K562 (cell line): ENCODE results near the gene CUL1. TPM values are rescaled to one million over a fixed set of nuclear protein-coding genes. Genes with fewer than 3 reads are reported as not detected.

ENCODE experiments used
- ARID1B ChIP-seq: fragments of 450-650 bp; IDR thresholded peaks from 2 replicates; pipeline ENCODE4 v1.6.1; 2016; ENCODE audit warnings: antibody characterized with exemption, mild to moderate bottlenecking, inconsistent platforms
- ARNT ChIP-seq, 2 experiments: fragments of 450-650 bp; IDR thresholded peaks; 2 replicates each; pipeline ENCODE4 v1.6.1; 2016; ENCODE audit warnings: mild to moderate bottlenecking in 1 of 2
- CAMTA2 ChIP-seq: fragments of 250-450 bp; sonication (Bioruptor Pico); conservative IDR thresholded peaks from 2 replicates; pipeline ENCODE4 v1.5.1; 2022
- CBFA2T3 ChIP-seq: fragments of 450-650 bp; IDR thresholded peaks from 2 replicates; pipeline ENCODE4 v1.6.1; 2017
- EGR1 ChIP-seq: fragments of 450-650 bp; conservative IDR thresholded peaks from 2 replicates; pipeline ENCODE4 v1.6.1; 2017; ENCODE audit warnings: mild to moderate bottlenecking
- EP300 ChIP-seq: IDR thresholded peaks from 2 replicates; pipeline ENCODE4 v1.6.1; 2012; ENCODE audit warnings: low read length, improper control_type of control experiment
- HDAC1 ChIP-seq, 2 experiments: fragments of 450-650 bp; IDR thresholded peaks; 2 replicates each; pipeline ENCODE4 v1.6.1; 2016 to 2017; ENCODE audit warnings: inconsistent platforms in 1 of 2, mild to moderate bottlenecking in 1 of 2, moderate library complexity in 1 of 2
- ILF3 ChIP-seq: fragments of 450-650 bp; IDR thresholded peaks from 2 replicates; pipeline ENCODE4 v1.6.1; 2018; ENCODE audit warnings: antibody characterized with exemption, mild to moderate bottlenecking, moderate library complexity, borderline replicate concordance
- MED1 ChIP-seq: sonication (generic); formaldehyde crosslinking; IDR thresholded peaks from 2 replicates; pipeline ENCODE4 v1.8.1; 2023; ENCODE audit warnings: missing genetic modification reagents, borderline replicate concordance
- MEIS2 ChIP-seq: fragments of 450-650 bp; IDR thresholded peaks from 2 replicates; pipeline ENCODE4 v1.6.1; 2014; ENCODE audit warnings: mild to moderate bottlenecking; ENCODE audit not compliant: partially characterized antibody
- POLR3G ChIP-seq: IDR thresholded peaks from 2 replicates; pipeline ENCODE4 v1.6.1; 2011; ENCODE audit not compliant: insufficient read length, insufficient replicate concordance; ENCODE audit errors: extremely low read depth
- RNF2 ChIP-seq: sonication (generic); IDR thresholded peaks from 2 replicates; pipeline ENCODE4 v1.6.1; 2016
- SMARCA4 ChIP-seq: fragments of 450-650 bp; IDR thresholded peaks from 2 replicates; pipeline ENCODE4 v1.6.1; 2016
- TCFL5 ChIP-seq: fragments of 250-450 bp; sonication (Bioruptor Pico); conservative IDR thresholded peaks from 2 replicates; pipeline ENCODE4 v1.6.1; 2021; ENCODE audit warnings: mild to moderate bottlenecking, moderate library complexity, matching md5 sums
- TRIM24 ChIP-seq, 2 experiments: fragments of 450-650 bp; IDR thresholded peaks; 2 replicates each; pipeline ENCODE4 v1.6.1; 2016
- ZBTB7A ChIP-seq: IDR thresholded peaks from 2 replicates; pipeline ENCODE4 v1.6.1; 2011; ENCODE audit warnings: low read depth, mild to moderate bottlenecking, low read length, moderate library complexity, borderline replicate concordance; ENCODE audit not compliant: control insufficient read depth
- ZMIZ1 ChIP-seq, 2 experiments: fragments of 150-350 bp in 1 of 2; IDR thresholded peaks; 2 replicates each; pipeline ENCODE4 v1.6.1; 2012 to 2016; ENCODE audit warnings: low read depth in 2 of 2, low read length in 2 of 2, mild to moderate bottlenecking in 1 of 2, moderate library complexity in 1 of 2
- ZNF175 ChIP-seq: fragments of 200-800 bp; sonication (Bioruptor generic); IDR thresholded peaks from 2 replicates; pipeline ENCODE4 v1.6.1; 2016; ENCODE audit warnings: low read depth, mild to moderate bottlenecking, missing genetic modification characterization, missing compliant biosample characterization
- polyA plus RNA-seq, 8 experiments: library from polyadenylated mRNA; depleted of rRNA in 4 of 8; stranded (reverse) in 5 of 8; unstranded in 3 of 8; fragments of >200 nt; fragmentation: Nextera tagmentation in 2 of 8; fragmentation: Illumina TruSeq in 1 of 8; extraction: Ambion mirVana in 2 of 8; extraction: Trizol in 1 of 8; gene quantifications; 2 replicates each; pipeline versions ENCODE4 v1.2.1 to v1.2.3, GENCODE V29; 2011 to 2014; ENCODE audit warnings: inconsistent platforms in 1 of 8, missing spikeins in 1 of 8
- total RNA-seq, 7 experiments: library from RNA; depleted of rRNA in 6 of 7; stranded (reverse); fragments of >200 nt in 6 of 7; fragmentation: Illumina TruSeq in 2 of 7; extraction: Trizol in 2 of 7; gene quantifications; 2 replicates each; pipeline versions ENCODE4 v1.2.1 to v1.2.3, GENCODE V29; 2011 to 2021; ENCODE audit warnings: low replicate concordance in 1 of 7
- TF ChIP-seq, protein P1 (sequence below), 2 experiments: fragments of 450-650 bp; IDR thresholded peaks; 2 replicates each; pipeline ENCODE4 v1.6.1; 2018; ENCODE audit warnings: mild to moderate bottlenecking in 2 of 2, low read depth in 1 of 2; ENCODE audit not compliant: partially characterized antibody in 2 of 2

The CUL1 gene
- total and polyA plus RNA-seq, 9 of the 15 experiments (the other 6 are each of a cell fraction or from before 2014, with no cell fraction given), result 31.5 to 107 (median 96.5) TPM

- TF ChIP-seq ZBTB7A (no peak), ARID1B (peak; percentile 97), ARNT (IDR thresholded peaks at IDR 0.05) (peak; percentile 45 to 78; a peak in 1 of 4 replicates), CAMTA2 (CRISPR knock-in tag) (no peak), SMARCA4 (peak; percentile 94), RNF2 (peak; percentile 29; the same call in 1 of the 2 replicates), POLR3G (no peak), ZNF175 (CRISPR knock-in tag) (0 out of 2 replicates have a peak, but pooled peaks have one; percentile 33), TCFL5 (no peak), CBFA2T3 (peak; percentile 97), EGR1 (no peak), EP300 (peak; percentile 88), ILF3 (no peak), TRIM24 (IDR thresholded peaks at IDR 0.05) (peak; percentile 62 to 63; a peak in 3 of 4 replicates), HDAC1 (IDR thresholded peaks at IDR 0.05) (peak; percentile 20 to 53; a peak in 1 of 4 replicates), MED1 (CRISPR knock-in tag) (no peak), MEIS2 (peak; percentile 75), ZMIZ1 (IDR thresholded peaks at IDR 0.05; ENCODE audit: low read depth in 2 of 2, low read length in 2 of 2) (peak in 1 of 2 experiments; percentile 78; a peak in 1 of 4 replicates)
- TF ChIP-seq, protein P1, sequence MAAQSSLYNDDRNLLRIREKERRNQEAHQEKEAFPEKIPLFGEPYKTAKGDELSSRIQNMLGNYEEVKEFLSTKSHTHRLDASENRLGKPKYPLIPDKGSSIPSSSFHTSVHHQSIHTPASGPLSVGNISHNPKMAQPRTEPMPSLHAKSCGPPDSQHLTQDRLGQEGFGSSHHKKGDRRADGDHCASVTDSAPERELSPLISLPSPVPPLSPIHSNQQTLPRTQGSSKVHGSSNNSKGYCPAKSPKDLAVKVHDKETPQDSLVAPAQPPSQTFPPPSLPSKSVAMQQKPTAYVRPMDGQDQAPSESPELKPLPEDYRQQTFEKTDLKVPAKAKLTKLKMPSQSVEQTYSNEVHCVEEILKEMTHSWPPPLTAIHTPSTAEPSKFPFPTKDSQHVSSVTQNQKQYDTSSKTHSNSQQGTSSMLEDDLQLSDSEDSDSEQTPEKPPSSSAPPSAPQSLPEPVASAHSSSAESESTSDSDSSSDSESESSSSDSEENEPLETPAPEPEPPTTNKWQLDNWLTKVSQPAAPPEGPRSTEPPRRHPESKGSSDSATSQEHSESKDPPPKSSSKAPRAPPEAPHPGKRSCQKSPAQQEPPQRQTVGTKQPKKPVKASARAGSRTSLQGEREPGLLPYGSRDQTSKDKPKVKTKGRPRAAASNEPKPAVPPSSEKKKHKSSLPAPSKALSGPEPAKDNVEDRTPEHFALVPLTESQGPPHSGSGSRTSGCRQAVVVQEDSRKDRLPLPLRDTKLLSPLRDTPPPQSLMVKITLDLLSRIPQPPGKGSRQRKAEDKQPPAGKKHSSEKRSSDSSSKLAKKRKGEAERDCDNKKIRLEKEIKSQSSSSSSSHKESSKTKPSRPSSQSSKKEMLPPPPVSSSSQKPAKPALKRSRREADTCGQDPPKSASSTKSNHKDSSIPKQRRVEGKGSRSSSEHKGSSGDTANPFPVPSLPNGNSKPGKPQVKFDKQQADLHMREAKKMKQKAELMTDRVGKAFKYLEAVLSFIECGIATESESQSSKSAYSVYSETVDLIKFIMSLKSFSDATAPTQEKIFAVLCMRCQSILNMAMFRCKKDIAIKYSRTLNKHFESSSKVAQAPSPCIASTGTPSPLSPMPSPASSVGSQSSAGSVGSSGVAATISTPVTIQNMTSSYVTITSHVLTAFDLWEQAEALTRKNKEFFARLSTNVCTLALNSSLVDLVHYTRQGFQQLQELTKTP (IDR thresholded peaks at IDR 0.05; ENCODE audit: low read depth in 1 of 2, partially characterized antibody in 2 of 2), result no peak
Measured at GRCh38 chr7:148847815-148848734, 149.4 kb downstream of the CUL1 start (continued).
